A549 (cell line): ENCODE data around the gene ARAP2. TPM values are rescaled to one million over a fixed set of nuclear protein-coding genes. Genes with fewer than 3 reads are reported as not detected.

ENCODE experiments used
- ATAC-seq, 2 experiments: fragments of 200-7000 bp in 1 of 2; fragments of >200 bp in 1 of 2; cut with Nextera tagmentation in 1 of 2; cut with Tn5 transposase in 1 of 2; 3 replicates each; pipeline versions ENCODE4 v1.8.0 to v1.9.1; 2018 to 2020; ENCODE audit warnings: mild to moderate bottlenecking in 1 of 2, moderate library complexity in 1 of 2
- CTCF ChIA-PET: fragments of 300-600 bp; sonication (Branson Sonifier 250); formaldehyde crosslinking; extraction: SDS; loops from one replicate; lab custom pipeline; 2021; ENCODE audit warnings: antibody characterized with exemption, inconsistent platforms; lab: Yijun Ruan, JAX
- POLR2A ChIA-PET: fragments of 350-600 bp; formaldehyde crosslinking; extraction: SDS; loops from one replicate; lab custom pipeline; 2021; ENCODE audit warnings: antibody characterized with exemption, inconsistent platforms; lab: Yijun Ruan, JAX
- DNase-seq, 2 experiments: peaks; one replicate each; pipeline versions ENCODE4 v3.0.0 to v3.0.0-alpha.2; 2011 to 2016; ENCODE audit warnings: low read depth in 1 of 2, low spot score in 1 of 2
- FAIRE-seq: peaks from 2 replicates; lab custom pipeline; 2011; peaks lifted over from hg19 to GRCh38; lab: Jason Lieb, UNC
- H3K27ac ChIP-seq, 2 experiments: fragments of >200 bp; sonication (Bioruptor Twin); formaldehyde crosslinking; 3 replicates each; pipeline ENCODE4 v1.5.1; 2016 to 2017
- H3K4me1 ChIP-seq: fragments of >200 bp; sonication (Bioruptor Twin); formaldehyde crosslinking; 3 replicates; pipeline ENCODE4 v1.6.1; 2016
- H3K4me2 ChIP-seq: fragments of >200 bp; sonication (Bioruptor Twin); formaldehyde crosslinking; 3 replicates; pipeline ENCODE4 v1.6.1; 2016
- H3K4me3 ChIP-seq: fragments of >200 bp; sonication (Bioruptor Twin); formaldehyde crosslinking; 3 replicates; pipeline ENCODE4 v1.5.1; 2016
- H3K9me3 ChIP-seq: fragments of >200 bp; sonication (Bioruptor Twin); formaldehyde crosslinking; 3 replicates; pipeline ENCODE4 v1.6.1; 2016
- EP300 ChIP-seq, 2 experiments: fragments of >200 bp; sonication (Bioruptor Twin); formaldehyde crosslinking; IDR thresholded peaks; 2 replicates in 1 of 2; 3 replicates in 1 of 2; pipeline ENCODE4 v1.6.1; 2016 to 2017
- GATA3 ChIP-seq: IDR thresholded peaks from 2 replicates; pipeline ENCODE4 v1.6.1; 2012; ENCODE audit warnings: borderline replicate concordance
- HEYL ChIP-seq: fragments of 250-450 bp; sonication (Bioruptor Pico); IDR thresholded peaks from 2 replicates; pipeline ENCODE4 v1.8.0; 2021; ENCODE audit warnings: mild to moderate bottlenecking, moderate library complexity
- HOXB5 ChIP-seq: fragments of 250-450 bp; sonication (Bioruptor Pico); IDR thresholded peaks from 2 replicates; pipeline ENCODE4 v1.5.0; 2020; ENCODE audit warnings: mild to moderate bottlenecking, moderate library complexity
- MAFK ChIP-seq: fragments of 450-650 bp; IDR thresholded peaks from 2 replicates; pipeline ENCODE4 v1.6.1; 2014; ENCODE audit not compliant: partially characterized antibody
- MYC ChIP-seq: IDR thresholded peaks from 2 replicates; pipeline ENCODE4 v1.6.1; 2012; ENCODE audit warnings: mild to moderate bottlenecking, inconsistent platforms, low read length, improper control_type of control experiment, borderline replicate concordance
- NPAS2 ChIP-seq: fragments of 250-450 bp; sonication (Bioruptor Pico); IDR thresholded peaks from 2 replicates; pipeline ENCODE4 v1.8.0; 2022; ENCODE audit warnings: mild to moderate bottlenecking, moderate library complexity, borderline replicate concordance
- POLR2AphosphoS2 ChIP-seq: conservative IDR thresholded peaks from 2 replicates; pipeline ENCODE4 v1.6.1; 2012; ENCODE audit warnings: low read length, improper control_type of control experiment, inconsistent platforms
- RCOR1 ChIP-seq: fragments of 150-350 bp; IDR thresholded peaks from 2 replicates; pipeline ENCODE4 v1.6.1; 2014; ENCODE audit warnings: antibody characterized with exemption, low read length, low read depth
- RFX5 ChIP-seq: fragments of 450-650 bp; IDR thresholded peaks from 2 replicates; pipeline ENCODE4 v1.7.1; 2014; ENCODE audit warnings: antibody characterized with exemption, mild to moderate bottlenecking, moderate library complexity
- TFCP2L1 ChIP-seq: fragments of 250-450 bp; sonication (Bioruptor Pico); IDR thresholded peaks from 2 replicates; pipeline ENCODE4 v1.5.0; 2021; ENCODE audit warnings: mild to moderate bottlenecking
- TP53 ChIP-seq: fragments of 250-450 bp; sonication (Bioruptor Pico); IDR thresholded peaks from 2 replicates; pipeline ENCODE4 v1.5.0; 2021; ENCODE audit warnings: mild to moderate bottlenecking, moderate library complexity
- ZFP36 ChIP-seq: fragments of 450-650 bp; IDR thresholded peaks from 2 replicates; pipeline ENCODE4 v1.6.1; 2014; ENCODE audit warnings: borderline replicate concordance; ENCODE audit not compliant: partially characterized antibody
- WGBS: methylation state at CpG from one replicate; pipeline ENCODE4 v1.1.6; 2017; ENCODE audit errors: missing lambda C conversion rate; 5-methylcytosine and 5-hydroxymethylcytosine counted together
- polyA plus RNA-seq, 4 experiments: library from polyadenylated mRNA; depleted of rRNA in 3 of 4; stranded (reverse); fragments of >200 nt; fragmentation: RNase III in 1 of 4; extraction: RNeasy Plus Mini Kit Qiagen cat#74134 plus additional on column Dnase treatment in 1 of 4; gene quantifications; 2 replicates in 3 of 4; 3 replicates in 1 of 4; pipeline ENCODE4 v1.2.3, GENCODE V29; 2011 to 2017
- TF ChIP-seq, protein P1 (sequence below): IDR thresholded peaks from 2 replicates; pipeline ENCODE4 v1.6.1; 2012
- TF ChIP-seq, protein P2 (sequence below): fragments of 150-350 bp; IDR thresholded peaks from 2 replicates; pipeline ENCODE4 v1.6.1; 2014; ENCODE audit warnings: low read depth, mild to moderate bottlenecking, low read length
- TF ChIP-seq, protein P3 (sequence below): fragments of >200 bp; sonication (Bioruptor Twin); formaldehyde crosslinking; IDR thresholded peaks from 3 replicates; pipeline ENCODE4 v1.5.1; 2016
- TF ChIP-seq, protein P4 (sequence below): IDR thresholded peaks from 2 replicates; pipeline ENCODE4 v1.6.1; 2012; ENCODE audit warnings: low read depth, borderline replicate concordance
- TF ChIP-seq, protein P5 (sequence below): fragments of 250-450 bp; sonication (Bioruptor Pico); IDR thresholded peaks from 2 replicates; pipeline ENCODE4 v1.5.0; 2021; ENCODE audit warnings: mild to moderate bottlenecking, moderate library complexity, borderline replicate concordance

ARAP2 gene
- polyA plus RNA-seq, 2 of the 4 experiments (the other 2 are of a cell fraction): 0.34 to 0.75 TPM

DNA sequence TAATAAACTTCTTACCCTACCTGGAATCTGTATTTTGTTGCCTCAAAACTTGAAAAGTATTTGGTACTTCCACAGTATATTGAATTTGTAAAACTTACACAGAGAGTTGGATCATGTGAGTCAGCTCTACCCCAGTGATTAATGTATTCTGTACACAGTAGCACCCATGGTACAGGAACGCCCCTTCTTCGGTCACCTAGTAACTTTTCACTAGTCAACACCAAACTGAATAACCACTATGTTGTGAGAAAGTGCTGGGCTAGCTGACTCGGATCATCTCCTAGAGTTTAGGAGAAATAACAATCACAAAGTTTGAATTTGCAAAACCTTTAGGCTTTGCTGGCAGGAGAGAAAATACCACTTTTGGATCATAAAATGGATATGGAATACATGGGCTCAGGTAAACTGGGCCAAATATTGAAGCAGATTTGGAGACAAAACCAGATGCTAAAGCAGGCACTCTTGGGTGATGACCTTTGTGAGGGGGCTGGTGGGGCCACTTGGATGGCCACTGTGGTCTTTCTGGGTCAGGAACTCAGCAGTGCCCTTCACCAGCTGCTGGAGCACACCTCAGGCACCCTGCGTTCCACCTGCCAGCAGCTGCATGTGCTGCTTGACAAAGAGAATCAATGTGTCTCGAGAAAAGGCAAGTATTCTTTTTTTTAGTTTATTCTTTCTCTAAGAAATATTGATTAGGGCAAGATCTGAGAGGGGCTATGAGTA lies 37.2 kb upstream of the ARAP2 start, which contains the start of gene DTHD1:
DTHD1 (plus strand) TSS at position 233 of the 723 bp plus-strand sequence; CDS start at position 376, 143 bp downstream.
- ChIA-PET POLR2A (no interaction called here), CTCF (no interaction called here)
- FAIRE-seq (no peak), ATAC-seq (no peak), DNase-seq (no peak)
- WGBS: 13% methylated on average over 5 of the region's 5 CpGs
- H3K4me1 ChIP-seq: no peaks in the 10 kb centered on the region
- H3K4me3 ChIP-seq: no peak within 1 kb of the TSS
- no peak within 1 kb of the TSS for H3K4me2 ChIP-seq
- TF ChIP-seq EP300 (IDR thresholded peaks at IDR 0.05) (no peak), RFX5 (no peak), MAFK (no peak), RCOR1 (no peak), TP53 (no peak), ZFP36 (no peak), NPAS2 (CRISPR knock-in tag) (no peak), HEYL (CRISPR knock-in tag) (no peak), HOXB5 (CRISPR knock-in tag) (no peak), TFCP2L1 (CRISPR knock-in tag) (no peak), POLR2AphosphoS2 (no peak)
- TF ChIP-seq, protein P1, sequence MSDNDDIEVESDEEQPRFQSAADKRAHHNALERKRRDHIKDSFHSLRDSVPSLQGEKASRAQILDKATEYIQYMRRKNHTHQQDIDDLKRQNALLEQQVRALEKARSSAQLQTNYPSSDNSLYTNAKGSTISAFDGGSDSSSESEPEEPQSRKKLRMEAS: no peak
- TF ChIP-seq, protein P2, sequence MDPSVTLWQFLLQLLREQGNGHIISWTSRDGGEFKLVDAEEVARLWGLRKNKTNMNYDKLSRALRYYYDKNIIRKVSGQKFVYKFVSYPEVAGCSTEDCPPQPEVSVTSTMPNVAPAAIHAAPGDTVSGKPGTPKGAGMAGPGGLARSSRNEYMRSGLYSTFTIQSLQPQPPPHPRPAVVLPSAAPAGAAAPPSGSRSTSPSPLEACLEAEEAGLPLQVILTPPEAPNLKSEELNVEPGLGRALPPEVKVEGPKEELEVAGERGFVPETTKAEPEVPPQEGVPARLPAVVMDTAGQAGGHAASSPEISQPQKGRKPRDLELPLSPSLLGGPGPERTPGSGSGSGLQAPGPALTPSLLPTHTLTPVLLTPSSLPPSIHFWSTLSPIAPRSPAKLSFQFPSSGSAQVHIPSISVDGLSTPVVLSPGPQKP: no peak
- TF ChIP-seq, protein P3, sequence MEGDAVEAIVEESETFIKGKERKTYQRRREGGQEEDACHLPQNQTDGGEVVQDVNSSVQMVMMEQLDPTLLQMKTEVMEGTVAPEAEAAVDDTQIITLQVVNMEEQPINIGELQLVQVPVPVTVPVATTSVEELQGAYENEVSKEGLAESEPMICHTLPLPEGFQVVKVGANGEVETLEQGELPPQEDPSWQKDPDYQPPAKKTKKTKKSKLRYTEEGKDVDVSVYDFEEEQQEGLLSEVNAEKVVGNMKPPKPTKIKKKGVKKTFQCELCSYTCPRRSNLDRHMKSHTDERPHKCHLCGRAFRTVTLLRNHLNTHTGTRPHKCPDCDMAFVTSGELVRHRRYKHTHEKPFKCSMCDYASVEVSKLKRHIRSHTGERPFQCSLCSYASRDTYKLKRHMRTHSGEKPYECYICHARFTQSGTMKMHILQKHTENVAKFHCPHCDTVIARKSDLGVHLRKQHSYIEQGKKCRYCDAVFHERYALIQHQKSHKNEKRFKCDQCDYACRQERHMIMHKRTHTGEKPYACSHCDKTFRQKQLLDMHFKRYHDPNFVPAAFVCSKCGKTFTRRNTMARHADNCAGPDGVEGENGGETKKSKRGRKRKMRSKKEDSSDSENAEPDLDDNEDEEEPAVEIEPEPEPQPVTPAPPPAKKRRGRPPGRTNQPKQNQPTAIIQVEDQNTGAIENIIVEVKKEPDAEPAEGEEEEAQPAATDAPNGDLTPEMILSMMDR: no peak
- TF ChIP-seq, protein P4, sequence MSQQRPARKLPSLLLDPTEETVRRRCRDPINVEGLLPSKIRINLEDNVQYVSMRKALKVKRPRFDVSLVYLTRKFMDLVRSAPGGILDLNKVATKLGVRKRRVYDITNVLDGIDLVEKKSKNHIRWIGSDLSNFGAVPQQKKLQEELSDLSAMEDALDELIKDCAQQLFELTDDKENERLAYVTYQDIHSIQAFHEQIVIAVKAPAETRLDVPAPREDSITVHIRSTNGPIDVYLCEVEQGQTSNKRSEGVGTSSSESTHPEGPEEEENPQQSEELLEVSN: no peak
- TF ChIP-seq, protein P5, sequence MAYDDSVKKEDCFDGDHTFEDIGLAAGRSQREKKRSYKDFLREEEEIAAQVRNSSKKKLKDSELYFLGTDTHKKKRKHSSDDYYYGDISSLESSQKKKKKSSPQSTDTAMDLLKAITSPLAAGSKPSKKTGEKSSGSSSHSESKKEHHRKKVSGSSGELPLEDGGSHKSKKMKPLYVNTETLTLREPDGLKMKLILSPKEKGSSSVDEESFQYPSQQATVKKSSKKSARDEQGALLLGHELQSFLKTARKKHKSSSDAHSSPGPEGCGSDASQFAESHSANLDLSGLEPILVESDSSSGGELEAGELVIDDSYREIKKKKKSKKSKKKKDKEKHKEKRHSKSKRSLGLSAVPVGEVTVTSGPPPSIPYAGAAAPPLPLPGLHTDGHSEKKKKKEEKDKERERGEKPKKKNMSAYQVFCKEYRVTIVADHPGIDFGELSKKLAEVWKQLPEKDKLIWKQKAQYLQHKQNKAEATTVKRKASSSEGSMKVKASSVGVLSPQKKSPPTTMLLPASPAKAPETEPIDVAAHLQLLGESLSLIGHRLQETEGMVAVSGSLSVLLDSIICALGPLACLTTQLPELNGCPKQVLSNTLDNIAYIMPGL: no peak
- H3K9me3 ChIP-seq: no peaks in the 10 kb centered on the region
- H3K27ac ChIP-seq: no peak within 1 kb of the TSS

DNA sequence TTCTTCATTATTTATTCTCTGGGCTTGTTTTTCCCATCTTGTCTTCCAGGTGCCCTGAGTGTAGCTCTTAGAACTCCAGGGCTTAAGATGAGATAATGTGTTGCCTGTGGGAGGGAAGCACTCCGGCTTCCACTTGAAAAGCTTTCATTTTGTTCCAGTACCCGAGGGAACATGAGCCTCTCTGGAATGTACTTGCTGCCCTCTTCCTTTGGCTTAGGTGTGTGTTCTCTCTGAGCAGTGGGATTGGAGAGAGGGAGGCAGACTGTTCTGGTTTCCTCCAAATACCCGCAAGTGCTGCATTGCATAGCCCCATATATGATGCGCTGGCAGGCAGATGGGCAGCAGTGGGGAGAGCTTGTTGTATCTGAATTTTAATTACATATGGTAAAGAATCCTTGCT lies 36.2 kb upstream of the ARAP2 start:
- ChIA-PET CTCF (interaction anchor here (0.6 kb wide), 1 partner anchor 1109 kb away, joined by 3 read pairs; no protein-coding TSS in a partner anchor), POLR2A (no interaction called here)
- 37% methylated on average over 4 of the region's 4 CpGs for WGBS
- no peak overlapping the region for H3K27ac ChIP-seq
- FAIRE-seq (no peak), ATAC-seq (no peak), DNase-seq (no peak)
- H3K4me3 ChIP-seq: no peak overlapping the region
- H3K9me3 ChIP-seq: no peaks in the 10 kb centered on the region
- TF ChIP-seq, protein P5: no peak
- no peak for TF ChIP-seq POLR2AphosphoS2
- TF ChIP-seq MYC: no peak
- TF ChIP-seq GATA3: no peak
- TF ChIP-seq, protein P4: no peak
- no peak for TF ChIP-seq MAFK
- H3K4me1 ChIP-seq: no peaks in the 10 kb centered on the region
- no peak overlapping the region for H3K4me2 ChIP-seq
